Measurements from ENCODE around the gene PDCD1LG2. TPM values are rescaled to one million over a fixed set of nuclear protein-coding genes. Genes with fewer than 3 reads are reported as not detected.

PDCD1LG2 gene
- total and polyA plus RNA-seq, 2 of the 8 experiments (the other 6 are each of a cell fraction or from before 2014, with no cell fraction given): not detected

- POLR2A ChIA-PET (ENCODE audit: partially characterized antibody): no interaction called here
- TF ChIP-seq ASH2L (IDR thresholded peaks at IDR 0.05; ENCODE audit: low read length): no peak
- TF ChIP-seq USF2 (IDR thresholded peaks at IDR 0.05; ENCODE audit: low read length): no peak
- TF ChIP-seq JUND (IDR thresholded peaks at IDR 0.05; ENCODE audit: low read length): no peak
- no peak for TF ChIP-seq CBX8 (IDR thresholded peaks at IDR 0.05; ENCODE audit: borderline replicate concordance, low read depth, low read length)
- TF ChIP-seq SAP30 (IDR thresholded peaks at IDR 0.05; ENCODE audit: insufficient read depth, insufficient replicate concordance, low read length): no peak
- no peak for TF ChIP-seq KDM5A (IDR thresholded peaks at IDR 0.05; ENCODE audit: low read length)
- TF ChIP-seq EZH2 (IDR thresholded peaks at IDR 0.05; ENCODE audit: low read depth, low read length, severe bottlenecking): no peak
- TF ChIP-seq BACH1 (IDR thresholded peaks at IDR 0.05; ENCODE audit: low read length): no peak
- TF ChIP-seq RBBP5 (IDR thresholded peaks at IDR 0.05; ENCODE audit: borderline replicate concordance, low read depth, low read length): no peak
- no peak for TF ChIP-seq RNF2 (IDR thresholded peaks at IDR 0.05; ENCODE audit: borderline replicate concordance, low read depth, low read length, missing control alignments, poor library complexity, severe bottlenecking)
- no peak for TF ChIP-seq NANOG (IDR thresholded peaks at IDR 0.05; ENCODE audit: insufficient read depth, low read depth, low read length, poor library complexity, severe bottlenecking)
Measured at GRCh38 chr9:5516453-5517220, 6.3 kb downstream of the PDCD1LG2 start.

More at GRCh38 chr9:5516453-5517220, 6.3 kb downstream of the PDCD1LG2 start:
- Histone ChIP-seq H3K23ac (ENCODE audit: insufficient read length) (no peak overlapping the region), H2BK12ac (ENCODE audit: low read depth, low read length) (0 out of 2 replicates have a peak overlapping the region, but pooled peaks have one; percentile 17), H2BK5ac (ENCODE audit: low read depth, low read length) (no peak overlapping the region), H4K8ac (ENCODE audit: extremely low read depth, insufficient read depth, low read length) (peak overlapping the region; percentile 36; the same call in 1 of the 2 replicates), H4K91ac (replicated peaks; ENCODE audit: insufficient read length, low read length) (no peak overlapping the region), H3K9me3 (ENCODE audit: insufficient read depth in 2 of 2, low read depth in 1 of 2, low read length in 1 of 2) (no peaks in the 10 kb centered on the region), H2AK5ac (ENCODE audit: low read depth, low read length) (no peak overlapping the region), H3K79me1 (ENCODE audit: low read depth, low read length) (no peaks in the 10 kb centered on the region), H3K4me1 (replicated peaks in 1 of 4; ENCODE audit: control insufficient read depth in 3 of 4, insufficient read depth in 4 of 4, low read length in 3 of 4) (peaks cover 3 to 11% (median 6%) of the 10 kb centered on the region in 4 experiments; a peak in 5 of 7 replicates), H3K56ac (replicated peaks; ENCODE audit: insufficient read length, low read depth, low read length) (no peak overlapping the region), H2BK15ac (ENCODE audit: low read length) (no peak overlapping the region), H2BK20ac (ENCODE audit: low read length) (no peak overlapping the region), H2AFZ (ENCODE audit: low read length) (no peak overlapping the region; the same call in 1 of the 2 replicates), H3K23me2 (ENCODE audit: low read depth, low read length) (no peaks in the 10 kb centered on the region), H3K79me2 (ENCODE audit: control insufficient read depth in 1 of 2, insufficient read depth in 2 of 2, low read length in 2 of 2) (no peaks in the 10 kb centered on the region), H3K18ac (ENCODE audit: extremely low read depth, low read length) (no peak overlapping the region), H3K4me2 (ENCODE audit: insufficient read depth in 1 of 2, low read depth in 2 of 2, low read length in 2 of 2) (no peak overlapping the region), H3K27me3 (replicated peaks in 1 of 4; ENCODE audit: control insufficient read depth in 3 of 4, extremely low read depth in 1 of 4, insufficient read depth in 3 of 4, low read length in 3 of 4) (no peaks in the 10 kb centered on the region), H3K14ac (ENCODE audit: insufficient read length) (no peak overlapping the region), H2BK120ac (replicated peaks; ENCODE audit: low read depth, low read length) (no peak overlapping the region), H3K27ac (ENCODE audit: low read depth, low read length) (no peak overlapping the region), H3K36me3 (ENCODE audit: control insufficient read depth in 2 of 4, insufficient read depth in 4 of 4, low read length in 3 of 4) (no peaks in the 10 kb centered on the region), H3K9ac (replicated peaks in 1 of 4; ENCODE audit: extremely low read depth in 1 of 4, low read depth in 3 of 4, low read length in 3 of 4) (no peak overlapping the region), H3K4me3 (ENCODE audit: extremely low read depth in 1 of 4, insufficient read depth in 2 of 4, low read depth in 3 of 4, low read length in 4 of 4) (no peak overlapping the region), H3K4ac (replicated peaks; ENCODE audit: insufficient read length, low read depth, low read length) (no peak overlapping the region), H4K20me1 (replicated peaks in 1 of 2; ENCODE audit: control insufficient read depth in 1 of 2, insufficient read depth in 2 of 2, low read length in 2 of 2) (no peaks in the 10 kb centered on the region), H4K5ac (ENCODE audit: insufficient read length, low read depth, low read length) (no peak overlapping the region)
- FAIRE-seq (no peak), DNase-seq (ENCODE audit: low read depth in 1 of 2, low spot score in 2 of 2) (no peak)
- CTCF ChIA-PET (ENCODE audit: partially characterized antibody): no interaction called here
- WGBS, 2 experiments (ENCODE audit: extremely low coverage in 1 of 2, insufficient coverage in 1 of 2, insufficient read length in 1 of 2, insufficient replicate concordance in 2 of 2, low coverage in 1 of 2, low lambda C conversion rate in 2 of 2, missing lambda C conversion rate in 1 of 2): 98% methylated on average over 10 of the region's 10 CpGs; no CpG with 5 or more reads in 1 of the 2 experiments
